Duodenal mucosa (tissue), 2 donors: Measurements from ENCODE around the gene PDGFD.

Source experiments
- H3K27ac ChIP-seq: one replicate; pipeline ENCODE4 v1.7.0; 2013; ENCODE audit warnings: low read depth, low read length
- H3K27me3 ChIP-seq, 2 donors: one replicate each; pipeline ENCODE4 v1.7.0; 2013; ENCODE audit warnings: low read length in 2 of 2, control low read depth in 1 of 2; ENCODE audit not compliant: insufficient read depth in 2 of 2, control insufficient read depth in 1 of 2
- H3K36me3 ChIP-seq, 2 donors: one replicate each; pipeline ENCODE4 v1.7.0; 2013; ENCODE audit warnings: low read length in 2 of 2, control low read depth in 1 of 2; ENCODE audit not compliant: insufficient read depth in 2 of 2, control insufficient read depth in 1 of 2
- H3K4me1 ChIP-seq, 2 donors: one replicate each; pipeline ENCODE4 v1.7.0; 2013; ENCODE audit warnings: low read length in 2 of 2, control low read depth in 1 of 2; ENCODE audit not compliant: insufficient read depth in 2 of 2, control insufficient read depth in 1 of 2
- H3K4me3 ChIP-seq, 2 donors: one replicate each; pipeline ENCODE4 v1.7.0; 2013; ENCODE audit warnings: low read length in 2 of 2, low read depth in 1 of 2
- H3K9ac ChIP-seq, 2 donors: one replicate each; pipeline ENCODE4 v1.7.0; 2013; ENCODE audit warnings: low read length in 2 of 2, low read depth in 1 of 2
- H3K9me3 ChIP-seq, 2 donors: one replicate each; pipeline ENCODE4 v1.7.0; 2013; ENCODE audit warnings: low read length in 2 of 2, control low read depth in 1 of 2; ENCODE audit not compliant: control insufficient read depth in 1 of 2

The PDGFD gene

DNA sequence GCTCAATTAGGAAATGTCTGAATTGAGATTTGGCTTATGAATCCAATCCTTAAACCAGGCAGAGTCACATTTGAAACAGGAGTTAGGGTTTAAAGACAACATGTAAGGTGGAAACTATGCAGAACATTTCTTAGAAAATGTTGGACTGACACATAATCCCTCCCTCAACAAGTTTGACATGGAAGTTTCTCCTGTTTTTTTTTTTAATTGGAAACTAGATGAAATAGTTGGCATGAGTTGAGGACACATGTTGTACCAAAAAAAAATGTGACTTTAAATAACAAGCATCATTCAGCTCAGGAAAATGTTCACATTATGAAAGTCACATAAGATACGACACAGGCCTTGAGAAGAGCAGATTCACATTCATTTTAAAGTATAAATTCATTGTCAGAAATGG is 282.4 kb downstream of the PDGFD start:
- H3K36me3 ChIP-seq, result no peaks in the 10 kb centered on the region
- H3K4me1 ChIP-seq, result no peaks in the 10 kb centered on the region
- H3K4me3 ChIP-seq, result no peak overlapping the region
- no peaks in the 10 kb centered on the region for H3K9me3 ChIP-seq
- no peak overlapping the region for H3K27ac ChIP-seq
- H3K9ac ChIP-seq, result no peak overlapping the region
- H3K27me3 ChIP-seq, result no peaks in the 10 kb centered on the region

DNA sequence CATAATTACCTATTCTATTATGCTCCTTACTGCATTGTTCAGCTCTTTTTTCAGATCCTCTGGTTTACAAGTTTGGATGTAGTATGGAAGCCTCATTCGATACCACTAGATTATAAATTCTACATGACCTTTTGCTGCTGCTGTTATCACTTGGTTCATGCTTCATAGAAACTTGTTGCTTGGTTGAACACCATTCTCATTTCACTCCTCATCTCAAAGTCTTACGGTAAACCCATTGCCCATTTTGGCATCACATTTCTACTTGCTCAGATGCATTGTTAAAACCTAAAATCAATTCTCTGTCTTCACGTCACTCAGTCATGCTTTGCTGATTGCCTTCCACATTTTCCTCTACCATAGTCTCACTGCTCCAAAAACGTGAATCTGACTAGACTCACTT is 283.0 kb downstream of the PDGFD start:
- Histone ChIP-seq H3K9ac (no peak overlapping the region), H3K27me3 (no peaks in the 10 kb centered on the region), H3K36me3 (no peaks in the 10 kb centered on the region), H3K4me1 (no peaks in the 10 kb centered on the region), H3K4me3 (no peak overlapping the region), H3K9me3 (no peaks in the 10 kb centered on the region), H3K27ac (no peak overlapping the region)

DNA sequence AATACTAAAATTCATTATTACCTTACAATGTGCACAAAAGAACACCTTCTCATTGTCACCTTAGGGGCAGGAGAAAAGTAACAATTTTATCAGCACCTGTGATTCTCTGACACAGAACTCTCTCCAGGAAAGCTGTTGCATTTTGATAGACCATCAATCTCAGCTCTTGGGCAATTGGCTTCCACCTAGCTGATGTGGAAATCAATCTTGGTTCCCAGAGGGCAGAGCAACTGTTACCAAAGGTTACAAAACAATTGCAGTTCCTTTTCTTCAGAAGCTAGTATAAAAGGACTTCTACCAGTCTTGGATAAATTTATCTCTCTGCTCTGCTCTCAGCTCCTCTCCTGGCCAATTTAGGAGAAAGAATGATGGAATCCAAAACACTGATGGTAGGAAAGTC is 285.3 kb downstream of the PDGFD start:
- Histone ChIP-seq H3K9ac (no peak overlapping the region), H3K4me1 (no peaks in the 10 kb centered on the region), H3K27ac (no peak overlapping the region), H3K27me3 (no peaks in the 10 kb centered on the region), H3K9me3 (no peaks in the 10 kb centered on the region), H3K4me3 (no peak overlapping the region), H3K36me3 (no peaks in the 10 kb centered on the region)

DNA sequence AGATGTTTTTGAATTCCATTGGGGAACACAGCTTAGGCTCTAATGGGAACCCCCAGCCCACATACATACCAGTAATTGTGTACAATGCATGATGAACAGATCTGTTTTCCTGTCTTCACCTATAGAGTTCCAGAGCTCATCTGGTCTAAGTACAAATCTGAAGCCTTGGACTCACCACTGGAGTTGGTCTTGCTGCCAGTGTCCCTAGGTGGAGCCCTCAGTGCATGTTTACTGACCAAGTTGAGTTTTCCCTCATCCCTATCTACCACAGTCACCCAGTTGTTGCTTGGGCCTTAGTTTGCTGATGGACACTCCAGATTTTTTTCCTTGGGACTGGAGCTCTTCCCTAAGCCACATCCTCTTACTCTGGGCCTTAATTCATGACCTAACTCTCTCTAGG is 286.7 kb downstream of the PDGFD start:
- H3K27me3 ChIP-seq, result no peaks in the 10 kb centered on the region
- H3K36me3 ChIP-seq, result no peaks in the 10 kb centered on the region
- no peaks in the 10 kb centered on the region for H3K4me1 ChIP-seq
- no peaks in the 10 kb centered on the region for H3K9me3 ChIP-seq
- no peak overlapping the region for H3K4me3 ChIP-seq
- no peak overlapping the region for H3K9ac ChIP-seq
- H3K27ac ChIP-seq, result no peak overlapping the region

DNA sequence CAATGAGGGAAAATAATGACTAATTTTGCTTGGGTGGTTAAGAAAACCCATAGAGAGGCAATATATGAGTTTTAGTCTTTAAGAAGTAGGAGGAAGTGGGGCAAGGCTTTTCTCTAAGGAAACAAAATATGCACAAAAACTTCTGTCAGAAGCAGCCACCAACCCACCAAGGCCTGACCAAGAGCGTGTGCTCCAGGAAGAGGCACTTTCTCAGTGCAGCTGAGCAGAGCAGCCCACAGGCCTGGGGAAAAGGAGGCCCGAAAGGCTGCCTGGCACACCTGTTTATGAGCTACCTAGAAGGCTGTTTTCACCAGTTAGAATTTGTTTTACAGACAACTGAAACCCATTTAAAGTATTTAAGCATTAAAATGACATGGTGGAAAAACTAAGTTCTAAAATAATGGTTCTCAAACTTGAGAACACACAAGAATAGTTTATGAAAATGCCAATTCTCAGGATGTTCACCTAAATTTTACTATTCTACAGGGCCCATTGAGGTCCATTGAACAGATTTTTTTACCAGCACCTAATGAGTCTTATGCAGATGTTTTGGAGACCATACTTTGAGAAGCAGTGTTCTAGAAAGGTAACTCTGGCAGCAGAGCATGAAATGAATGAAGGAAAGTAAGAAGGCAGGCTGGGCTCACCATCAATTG is 288.0 kb downstream of the PDGFD start:
- Histone ChIP-seq H3K36me3 (no peaks in the 10 kb centered on the region), H3K4me3 (no peak overlapping the region), H3K9me3 (no peaks in the 10 kb centered on the region), H3K4me1 (no peaks in the 10 kb centered on the region), H3K27ac (no peak overlapping the region), H3K9ac (no peak overlapping the region), H3K27me3 (no peaks in the 10 kb centered on the region)

DNA sequence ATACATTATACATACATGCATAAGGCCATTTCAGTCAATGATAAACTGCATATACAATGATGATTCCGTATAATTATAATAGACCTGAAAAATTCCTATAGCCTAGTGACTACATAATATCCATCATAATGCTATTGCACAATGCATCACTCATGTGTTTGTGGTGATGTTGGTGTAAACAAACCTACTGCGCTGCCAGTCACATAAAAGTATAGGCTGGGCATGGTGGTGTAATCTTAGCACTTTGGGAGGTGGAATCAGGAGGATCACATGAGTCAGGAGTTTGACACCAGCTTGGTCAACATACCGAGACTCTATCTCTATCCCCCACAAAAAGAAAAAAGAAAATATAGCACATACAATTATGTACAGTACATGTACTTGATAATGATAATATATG is 291.2 kb downstream of the PDGFD start:
- Histone ChIP-seq H3K27ac (no peak overlapping the region), H3K4me3 (no peak overlapping the region), H3K9me3 (no peaks in the 10 kb centered on the region), H3K36me3 (no peaks in the 10 kb centered on the region), H3K27me3 (no peaks in the 10 kb centered on the region), H3K9ac (no peak overlapping the region), H3K4me1 (no peaks in the 10 kb centered on the region)

DNA sequence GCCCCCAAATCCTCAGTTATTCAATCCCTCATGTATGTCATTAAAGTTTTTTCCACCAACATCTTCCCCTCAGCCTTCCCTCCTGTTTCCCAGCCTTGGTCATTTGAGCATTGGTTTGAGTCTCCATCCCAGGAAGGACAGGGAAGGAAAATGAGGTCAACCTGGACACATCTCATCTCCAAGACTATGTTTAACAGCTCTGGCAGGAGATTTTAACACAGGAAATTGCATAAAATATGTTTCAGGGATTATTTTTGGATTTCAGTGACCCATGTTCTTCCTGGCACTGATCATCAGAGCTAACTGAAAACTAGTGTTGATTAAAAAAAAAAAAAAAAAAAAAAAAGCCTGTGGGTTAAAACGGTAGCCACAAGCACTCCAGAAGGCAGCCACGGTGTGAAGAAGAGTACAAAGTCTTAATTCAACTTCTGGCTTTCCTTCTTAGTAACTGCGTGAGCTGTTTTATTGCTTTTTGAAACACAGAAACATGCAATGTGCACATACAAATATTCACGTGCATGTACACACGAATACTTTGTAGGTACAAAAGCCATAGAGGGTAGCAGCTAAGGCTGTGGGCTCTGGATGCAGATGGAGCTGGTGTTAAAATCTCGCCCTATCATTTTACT is 291.9 kb downstream of the PDGFD start:
- Histone ChIP-seq H3K27ac (no peak overlapping the region), H3K9ac (no peak overlapping the region), H3K27me3 (no peaks in the 10 kb centered on the region)

DNA sequence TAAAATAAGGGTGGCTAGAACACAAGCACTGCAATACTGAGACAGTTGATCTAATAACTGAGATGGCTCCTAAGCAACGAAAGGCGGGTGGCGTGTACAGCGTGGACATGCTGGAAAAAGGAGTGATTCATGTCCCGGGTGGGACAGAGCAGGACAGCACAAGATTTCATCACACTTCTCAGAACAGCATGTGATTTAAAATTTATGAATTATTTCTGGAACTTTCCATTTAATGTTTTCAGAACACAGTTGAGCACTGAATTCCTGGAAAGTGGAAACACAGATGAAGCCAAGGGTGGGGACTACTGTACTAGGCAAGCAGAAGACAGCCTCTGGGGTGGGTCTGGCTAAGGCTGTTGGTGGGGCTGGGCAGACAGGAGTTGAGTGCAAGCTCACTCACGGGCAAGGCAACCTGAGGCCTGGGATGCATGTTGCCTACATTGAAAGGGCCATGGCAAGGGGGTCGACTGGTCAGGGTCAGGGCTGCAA is 293.1 kb downstream of the PDGFD start:
- no peaks in the 10 kb centered on the region for H3K4me1 ChIP-seq
- no peak overlapping the region for H3K27ac ChIP-seq
- H3K9ac ChIP-seq, result no peak overlapping the region
- no peaks in the 10 kb centered on the region for H3K36me3 ChIP-seq
- H3K9me3 ChIP-seq, result no peaks in the 10 kb centered on the region
- H3K4me3 ChIP-seq, result no peak overlapping the region
- H3K27me3 ChIP-seq, result no peaks in the 10 kb centered on the region

More for the DNA sequence above, 291.9 kb downstream of the PDGFD start:
- no peak overlapping the region for H3K4me3 ChIP-seq
- H3K4me1 ChIP-seq, result no peaks in the 10 kb centered on the region
- no peaks in the 10 kb centered on the region for H3K9me3 ChIP-seq
- H3K36me3 ChIP-seq, result no peaks in the 10 kb centered on the region

DNA sequence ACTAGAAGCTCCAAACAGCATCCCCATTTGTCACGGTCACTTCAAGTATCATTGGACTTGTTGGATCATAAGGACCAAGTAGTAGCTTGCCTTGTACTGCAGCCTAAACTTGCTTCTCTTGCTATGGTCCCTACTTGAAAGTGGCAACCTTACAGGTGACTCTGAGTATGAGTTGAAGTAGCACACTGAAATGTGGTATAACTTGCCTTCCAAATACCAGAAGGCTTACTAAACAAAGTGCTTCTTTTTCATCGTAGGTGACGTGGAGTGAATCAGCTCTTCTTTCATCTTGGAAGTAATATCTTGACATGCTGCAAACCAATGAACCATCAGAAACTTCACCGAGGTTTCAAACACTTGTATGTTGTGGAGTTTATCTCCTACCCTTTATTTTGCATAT is 296.5 kb downstream of the PDGFD start:
- Histone ChIP-seq H3K27ac (no peak overlapping the region), H3K9me3 (peaks cover 0 to 2% of the 10 kb centered on the region in 2 donors), H3K4me1 (no peaks in the 10 kb centered on the region), H3K9ac (no peak overlapping the region), H3K27me3 (no peaks in the 10 kb centered on the region), H3K4me3 (no peak overlapping the region), H3K36me3 (no peaks in the 10 kb centered on the region)

DNA sequence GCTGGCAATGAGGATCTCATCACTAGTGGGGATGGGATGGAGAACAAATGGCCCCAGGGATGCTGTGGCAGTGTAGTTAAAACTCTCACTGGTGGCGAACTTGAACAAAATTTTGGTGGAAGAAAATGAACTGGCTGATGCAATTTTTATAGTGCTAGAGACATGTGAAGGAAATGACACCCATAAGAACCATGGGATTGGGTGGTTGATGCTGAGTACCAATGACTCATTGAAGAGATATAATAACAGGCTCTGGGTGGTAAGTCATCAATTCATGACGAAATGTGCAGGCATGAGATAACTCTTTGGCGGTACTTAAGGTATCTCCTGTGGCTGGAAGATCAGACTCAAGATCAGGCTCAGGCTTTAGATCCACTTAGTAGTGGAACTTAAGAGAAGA is 300.4 kb downstream of the PDGFD start:
- H3K27ac ChIP-seq, result no peak overlapping the region
- peaks cover 0 to 2% of the 10 kb centered on the region in 2 donors for H3K9me3 ChIP-seq
- no peak overlapping the region for H3K9ac ChIP-seq
- H3K4me1 ChIP-seq, result no peaks in the 10 kb centered on the region
- no peaks in the 10 kb centered on the region for H3K36me3 ChIP-seq
- H3K4me3 ChIP-seq, result no peak overlapping the region
- H3K27me3 ChIP-seq, result no peaks in the 10 kb centered on the region
